T-cell (primary cell): Measurements from ENCODE around the gene SLC35F4. TPM values are rescaled to one million over a fixed set of nuclear protein-coding genes. Genes with fewer than 3 reads are reported as not detected.

Experiments
- ATAC-seq, 4 experiments: fragments of 200-7000 bp in 3 of 4; fragments of 150-1000 bp in 1 of 4; cut with Tn5 transposase; replicated peaks in 1 of 4; 1 replicate in 3 of 4; 2 replicates in 1 of 4; pipeline ENCODE4 v1.10.0; 2021; ENCODE audit warnings: moderate library complexity in 3 of 4, mild to moderate bottlenecking in 2 of 4, moderate number of reproducible peaks in 1 of 4
- CTCF ChIA-PET, 2 donors: fragments of 300-600 bp; sonication (Branson Sonifier 250); formaldehyde crosslinking; loops; one replicate each; lab custom pipeline; 2022; ENCODE audit warnings: antibody characterized with exemption in 2 of 2; lab: Charles Lee
- POLR2A ChIA-PET, 2 donors: fragments of 300-600 bp; sonication (Branson Sonifier 250); formaldehyde crosslinking; loops; one replicate each; lab custom pipeline; 2022; ENCODE audit warnings: antibody characterized with exemption in 2 of 2; lab: Charles Lee
- DNase-seq, 35 experiments: peaks; one replicate each; pipeline versions ENCODE4 v3.0.0 to v3.0.0-alpha.2; 2013 to 2023
- H3K27ac ChIP-seq: one replicate; pipeline ENCODE4 v1.5.1; 2013; ENCODE audit warnings: low read length
- H3K27me3 ChIP-seq, 2 experiments: replicated peaks in 1 of 2; 1 replicate in 1 of 2; 2 replicates in 1 of 2; pipeline versions ENCODE4 v1.6.1 to v1.7.0; 2013; ENCODE audit warnings: low read length in 1 of 2, mixed read lengths in 1 of 2; ENCODE audit not compliant: control insufficient read depth in 2 of 2, insufficient read depth in 2 of 2; ENCODE audit errors: extremely low read depth in 1 of 2
- H3K36me3 ChIP-seq, 2 donors: 1 replicate in 1 of 2; 2 replicates in 1 of 2; pipeline versions ENCODE4 v1.6.1 to v1.7.0; 2013; ENCODE audit warnings: low read length in 1 of 2; ENCODE audit not compliant: control insufficient read depth in 2 of 2, insufficient read depth in 1 of 2; ENCODE audit errors: extremely low read depth in 1 of 2
- H3K4me1 ChIP-seq, 2 experiments: 1 replicate in 1 of 2; 2 replicates in 1 of 2; pipeline versions ENCODE4 v1.6.1 to v1.7.0; 2013; ENCODE audit warnings: low read length in 2 of 2, mixed read lengths in 1 of 2; ENCODE audit not compliant: insufficient read depth in 2 of 2, control insufficient read depth in 1 of 2; ENCODE audit errors: extremely low read depth in 1 of 2
- H3K4me3 ChIP-seq, 2 donors: 1 replicate in 1 of 2; 2 replicates in 1 of 2; pipeline versions ENCODE4 v1.5.1 to v1.7.0; 2013; ENCODE audit warnings: mild to moderate bottlenecking in 2 of 2, low read length in 1 of 2, moderate library complexity in 1 of 2; ENCODE audit not compliant: control insufficient read depth in 1 of 2; ENCODE audit errors: extremely low read depth in 1 of 2
- H3K9me3 ChIP-seq: 2 replicates; pipeline ENCODE4 v1.7.0; 2013
- H3K27ac Mint-ChIP-seq, 2 donors: one replicate each; pipeline ENCODE4 v1.8.0; 2020 to 2021; ENCODE audit warnings: mild to moderate bottlenecking in 2 of 2, mixed read lengths in 2 of 2
- H3K27me3 Mint-ChIP-seq, 2 donors: one replicate each; pipeline ENCODE4 v1.8.0; 2021 to 2022; ENCODE audit warnings: mixed read lengths in 2 of 2
- H3K36me3 Mint-ChIP-seq: one replicate; pipeline ENCODE4 v1.8.0; 2021; ENCODE audit warnings: mixed read lengths
- H3K4me1 Mint-ChIP-seq, 3 donors: one replicate each; pipeline ENCODE4 v1.8.0; 2020 to 2022; ENCODE audit warnings: mixed read lengths in 3 of 3, mild to moderate bottlenecking in 1 of 3
- H3K4me3 Mint-ChIP-seq, 3 donors: one replicate each; pipeline ENCODE4 v1.8.0; 2020 to 2022; ENCODE audit warnings: mild to moderate bottlenecking in 3 of 3, mixed read lengths in 3 of 3, moderate library complexity in 3 of 3
- H3K9me3 Mint-ChIP-seq, 3 donors: one replicate each; pipeline ENCODE4 v1.8.0; 2020 to 2022; ENCODE audit warnings: mixed read lengths in 3 of 3
- whole genome bisulfite sequencing: methylation state at CpG from one replicate; pipeline ENCODE4 v1.1.5; 2013; ENCODE audit warnings: missing lambda C conversion rate; ENCODE audit not compliant: insufficient coverage; 5-methylcytosine and 5-hydroxymethylcytosine counted together
- total RNA-seq, 35 experiments: library from RNA in 6 of 35; stranded (reverse) in 6 of 35; fragments of 120-200 nt in 1 of 35; gene quantifications; one replicate each; pipeline versions ENCODE4 v1.2.1 to v1.2.4 and lab custom pipeline; 2013 to 2026

Gene SLC35F4
- total RNA-seq, 5 donors from 2014 or later (not counting 1 experiment from before 2014, with no cell fraction given): not detected

DNA sequence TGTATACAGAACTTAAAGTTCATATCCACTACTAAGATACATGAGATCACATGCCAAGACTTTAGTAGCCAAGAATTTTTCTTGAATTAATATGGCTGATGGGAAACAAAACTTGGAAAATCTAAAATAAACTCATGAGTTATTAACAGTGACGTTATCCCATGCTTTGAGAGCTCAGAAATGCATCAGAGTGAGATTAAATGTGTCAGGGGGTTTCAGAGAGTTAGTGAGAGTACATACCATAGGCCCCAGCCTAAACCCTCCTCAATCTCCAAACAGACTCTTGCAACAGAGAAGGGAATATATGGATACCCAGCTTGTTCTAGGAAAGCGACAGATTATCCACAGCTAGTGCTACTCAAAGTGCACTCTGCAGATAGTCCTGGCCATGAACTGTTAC is 19.3 kb downstream of the SLC35F4 start:
- WGBS: no CpG with 5 or more reads among the region's 2 CpGs
- no peaks in the 10 kb centered on the region for H3K9me3 ChIP-seq
- POLR2A ChIA-PET: no interaction called here
- Mint-ChIP-seq H3K9me3 (peaks cover 0 to 4% (median 0%) of the 10 kb centered on the region in 3 donors), H3K27ac (no peak overlapping the region), H3K4me3 (no peak overlapping the region), H3K36me3 (no peaks in the 10 kb centered on the region), H3K4me1 (no peaks in the 10 kb centered on the region), H3K27me3 (peaks cover 2 to 6% of the 10 kb centered on the region in 2 donors)
- CTCF ChIA-PET: no interaction called here
- no peaks in the 10 kb centered on the region for H3K4me1 ChIP-seq
- no peaks in the 10 kb centered on the region for H3K36me3 ChIP-seq
- DNase-seq: no peak
- ATAC-seq: no peak
- H3K27me3 ChIP-seq: no peaks in the 10 kb centered on the region
- no peak overlapping the region for H3K27ac ChIP-seq
- H3K4me3 ChIP-seq: no peak overlapping the region

DNA sequence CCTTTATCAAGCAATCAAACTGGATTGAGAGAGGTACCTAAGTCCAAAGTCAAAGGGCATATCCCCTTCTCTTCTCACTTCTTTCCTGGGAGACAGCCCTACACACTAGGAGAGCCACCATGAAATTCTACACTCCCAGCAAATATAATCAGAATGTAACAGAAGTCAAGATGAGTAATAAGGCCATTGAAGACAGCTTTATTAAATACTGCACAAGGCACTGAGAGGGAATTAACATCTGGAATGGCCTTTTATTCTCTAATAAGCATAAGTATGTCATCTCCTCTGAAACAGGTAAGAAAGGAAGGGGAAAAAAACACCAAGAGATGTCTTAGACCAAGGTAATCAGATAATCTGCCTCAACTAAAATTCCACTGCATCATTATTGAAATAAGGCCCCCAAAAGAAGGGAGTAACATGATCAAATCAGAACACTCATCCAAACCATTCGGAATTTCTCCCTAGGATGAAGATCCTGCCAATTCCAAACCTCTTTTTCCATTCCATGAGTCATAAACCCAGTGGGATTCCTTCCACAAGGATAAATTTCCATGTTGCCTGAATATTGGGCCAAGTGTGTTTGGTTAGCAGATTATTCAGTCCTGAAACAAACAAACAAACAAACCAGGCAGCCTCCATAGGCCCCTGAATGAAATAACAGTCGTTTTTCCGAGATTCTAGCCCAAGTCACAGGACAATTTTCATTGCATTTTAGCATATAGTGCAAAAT is 19.9 kb downstream of the SLC35F4 start:
- DNase-seq (no peak), ATAC-seq (no peak)
- H3K27me3 ChIP-seq: no peaks in the 10 kb centered on the region
- no peak overlapping the region for H3K4me3 ChIP-seq
- CTCF ChIA-PET: no interaction called here
- H3K27ac Mint-ChIP-seq: no peak overlapping the region
- H3K36me3 ChIP-seq: no peaks in the 10 kb centered on the region
- no peaks in the 10 kb centered on the region for H3K4me1 Mint-ChIP-seq
- POLR2A ChIA-PET: no interaction called here
- no peak overlapping the region for H3K4me3 Mint-ChIP-seq
- no peaks in the 10 kb centered on the region for H3K4me1 ChIP-seq
- H3K36me3 Mint-ChIP-seq: no peaks in the 10 kb centered on the region
- 18% methylated on average over 2 of the region's 3 CpGs for WGBS
- H3K9me3 Mint-ChIP-seq: peaks cover 0 to 4% (median 0%) of the 10 kb centered on the region in 3 donors
- peaks cover 2 to 8% of the 10 kb centered on the region in 2 donors for H3K27me3 Mint-ChIP-seq
- H3K9me3 ChIP-seq: no peaks in the 10 kb centered on the region
- H3K27ac ChIP-seq: no peak overlapping the region

DNA sequence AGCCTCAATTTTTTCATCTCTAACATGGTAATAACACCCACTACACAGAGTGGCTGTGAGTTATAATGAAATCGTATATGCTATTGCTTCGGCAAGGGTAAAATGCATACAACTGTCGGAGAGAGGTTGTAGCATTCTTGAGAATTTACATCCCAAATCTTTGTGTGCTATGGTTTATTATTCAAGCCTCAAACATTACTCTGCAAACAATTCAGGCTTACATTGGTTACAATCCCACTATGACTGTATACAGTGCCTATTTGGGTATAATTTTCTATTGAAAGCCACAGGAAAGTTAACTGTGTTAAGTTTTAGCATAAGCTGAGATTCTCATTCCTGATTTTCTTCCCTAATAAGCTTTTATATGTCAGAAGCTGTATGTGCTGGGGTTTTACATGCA is 20.6 kb downstream of the SLC35F4 start:
- ChIA-PET POLR2A (no interaction called here), CTCF (no interaction called here)
- no CpG with 5 or more reads among the region's 3 CpGs for WGBS

DNA sequence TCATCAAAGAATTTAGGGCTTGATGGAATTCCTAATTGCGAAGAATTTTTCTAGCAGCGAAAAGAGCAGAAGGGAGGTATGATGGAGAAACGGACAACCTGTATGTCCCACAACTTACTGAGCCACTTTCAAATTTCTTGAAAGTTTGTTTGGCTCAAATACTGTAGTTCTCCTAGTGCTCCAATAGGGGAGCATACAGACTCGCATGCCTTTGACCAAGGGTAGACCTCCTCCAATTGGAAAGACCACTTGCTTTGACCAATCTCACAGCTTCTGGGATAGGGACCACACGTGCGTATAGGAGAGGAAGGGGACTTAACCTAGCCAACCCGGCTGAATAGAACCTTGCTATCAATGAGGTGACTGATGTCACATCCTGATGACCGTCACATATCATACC is 28.6 kb downstream of the SLC35F4 start:
- H3K27ac ChIP-seq: no peak overlapping the region
- Mint-ChIP-seq H3K27me3 (peaks cover 0 to 11% of the 10 kb centered on the region in 2 donors), H3K9me3 (no peaks in the 10 kb centered on the region), H3K4me1 (no peaks in the 10 kb centered on the region), H3K36me3 (no peaks in the 10 kb centered on the region), H3K4me3 (no peak overlapping the region), H3K27ac (no peak overlapping the region)
- ATAC-seq (no peak), DNase-seq (no peak)
- H3K36me3 ChIP-seq: no peaks in the 10 kb centered on the region
- CTCF ChIA-PET: no interaction called here
- H3K27me3 ChIP-seq: no peaks in the 10 kb centered on the region
- H3K4me1 ChIP-seq: no peaks in the 10 kb centered on the region
- POLR2A ChIA-PET: no interaction called here
- WGBS: 100% methylated on average over 1 of the region's 8 CpGs
- no peaks in the 10 kb centered on the region for H3K9me3 ChIP-seq
- no peak overlapping the region for H3K4me3 ChIP-seq

More for the DNA sequence above, 20.6 kb downstream of the SLC35F4 start:
- peaks cover 2 to 13% of the 10 kb centered on the region in 2 donors for H3K27me3 Mint-ChIP-seq
- no peaks in the 10 kb centered on the region for H3K4me1 Mint-ChIP-seq
- peaks cover 0 to 4% (median 0%) of the 10 kb centered on the region in 3 donors for H3K9me3 Mint-ChIP-seq
- no peak for ATAC-seq
- H3K9me3 ChIP-seq: no peaks in the 10 kb centered on the region
- H3K27ac ChIP-seq: no peak overlapping the region
- no peaks in the 10 kb centered on the region for H3K27me3 ChIP-seq
- H3K36me3 Mint-ChIP-seq: no peaks in the 10 kb centered on the region
- H3K36me3 ChIP-seq: no peaks in the 10 kb centered on the region
- no peak overlapping the region for H3K4me3 Mint-ChIP-seq
- H3K4me1 ChIP-seq: no peaks in the 10 kb centered on the region
- H3K27ac Mint-ChIP-seq: no peak overlapping the region
- no peak overlapping the region for H3K4me3 ChIP-seq
- no peak for DNase-seq

DNA sequence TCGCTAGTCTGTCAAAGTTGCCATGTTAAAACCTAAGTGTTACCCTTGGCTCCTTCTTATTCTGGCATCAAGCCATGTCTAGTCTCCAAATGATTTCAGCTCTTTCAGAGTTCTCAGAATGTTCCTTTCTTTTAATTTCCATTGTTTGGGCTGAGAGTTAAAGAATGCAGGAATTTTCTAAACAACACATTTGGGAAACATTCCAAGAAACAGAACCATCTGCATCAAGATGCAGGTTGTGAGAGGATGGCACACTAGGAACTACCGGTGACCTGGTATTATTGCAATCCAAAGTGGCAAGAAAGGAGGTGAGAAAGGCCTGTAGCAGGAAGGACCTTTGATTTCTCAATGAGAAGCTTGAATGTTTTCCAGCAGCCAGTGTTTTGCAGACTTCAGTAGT is 30.1 kb downstream of the SLC35F4 start:
- H3K4me3 Mint-ChIP-seq: no peak overlapping the region
- 86% methylated on average over 1 of the region's 2 CpGs for WGBS
- Histone ChIP-seq H3K27me3 (no peaks in the 10 kb centered on the region), H3K27ac (no peak overlapping the region), H3K4me1 (no peaks in the 10 kb centered on the region), H3K9me3 (no peaks in the 10 kb centered on the region), H3K4me3 (no peak overlapping the region), H3K36me3 (no peaks in the 10 kb centered on the region)
- no peak for ATAC-seq
- H3K36me3 Mint-ChIP-seq: no peaks in the 10 kb centered on the region
- no peak overlapping the region for H3K27ac Mint-ChIP-seq
- no peaks in the 10 kb centered on the region for H3K9me3 Mint-ChIP-seq
- ChIA-PET CTCF (no interaction called here), POLR2A (no interaction called here)
- H3K27me3 Mint-ChIP-seq: peaks cover 0 to 17% of the 10 kb centered on the region in 2 donors
- DNase-seq: no peak
- no peaks in the 10 kb centered on the region for H3K4me1 Mint-ChIP-seq

DNA sequence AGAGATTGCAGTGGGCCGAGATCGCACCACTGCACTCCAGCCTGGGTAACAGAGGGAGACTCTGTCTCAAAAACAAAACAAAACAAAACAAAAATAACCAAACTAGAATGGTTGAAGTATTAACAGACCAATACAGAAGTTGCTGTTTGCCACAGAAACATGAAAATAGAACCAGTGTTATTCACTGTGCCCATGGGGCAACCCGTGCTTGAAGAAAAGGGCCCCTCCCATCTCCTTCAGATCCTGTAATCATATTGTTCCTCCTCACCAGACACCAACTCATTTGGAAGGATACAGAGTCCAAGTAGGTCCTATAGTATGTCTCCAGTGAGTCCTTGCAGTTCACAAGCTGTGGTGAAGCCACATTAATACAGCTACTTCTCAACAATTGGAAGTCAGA is 30.9 kb downstream of the SLC35F4 start:
- CTCF ChIA-PET: no interaction called here
- POLR2A ChIA-PET: no interaction called here

More for the DNA sequence above, 30.9 kb downstream of the SLC35F4 start:
- ATAC-seq (no peak), DNase-seq (no peak)
- no CpG with 5 or more reads among the region's 3 CpGs for WGBS
- H3K36me3 Mint-ChIP-seq: no peaks in the 10 kb centered on the region
- no peak overlapping the region for H3K4me3 ChIP-seq
- H3K9me3 Mint-ChIP-seq: no peaks in the 10 kb centered on the region
- no peaks in the 10 kb centered on the region for H3K4me1 ChIP-seq
- no peak overlapping the region for H3K27ac Mint-ChIP-seq
- no peak overlapping the region for H3K4me3 Mint-ChIP-seq
- no peaks in the 10 kb centered on the region for H3K36me3 ChIP-seq
- H3K27ac ChIP-seq: no peak overlapping the region
- H3K4me1 Mint-ChIP-seq: no peaks in the 10 kb centered on the region
- H3K27me3 Mint-ChIP-seq: peaks cover 0 to 15% of the 10 kb centered on the region in 2 donors
- H3K27me3 ChIP-seq: no peaks in the 10 kb centered on the region
- H3K9me3 ChIP-seq: no peaks in the 10 kb centered on the region
